Stimulated activated CD8-positive, alpha-beta memory T cell treated with anti-CD3 and anti-CD28 coated beads, Interleukin-7, amount 100 ng/mL, for 4 hours (primary cell): ENCODE data around the gene CEBPZ.
A peak's percentile ranks its signal among the peaks of the same experiment; 100 is the strongest.
"Not testable (repeated sequence)": the region's sequence is repeated elsewhere in the genome, so short reads cannot be mapped to it uniquely, and the experiment has no call there.

ENCODE experiments used
- DNase-seq, 2 donors: peaks; one replicate each; pipeline ENCODE4 v3.0.0-alpha.2; 2020; ENCODE audit warnings: low read depth in 2 of 2

CEBPZ gene, protein sequence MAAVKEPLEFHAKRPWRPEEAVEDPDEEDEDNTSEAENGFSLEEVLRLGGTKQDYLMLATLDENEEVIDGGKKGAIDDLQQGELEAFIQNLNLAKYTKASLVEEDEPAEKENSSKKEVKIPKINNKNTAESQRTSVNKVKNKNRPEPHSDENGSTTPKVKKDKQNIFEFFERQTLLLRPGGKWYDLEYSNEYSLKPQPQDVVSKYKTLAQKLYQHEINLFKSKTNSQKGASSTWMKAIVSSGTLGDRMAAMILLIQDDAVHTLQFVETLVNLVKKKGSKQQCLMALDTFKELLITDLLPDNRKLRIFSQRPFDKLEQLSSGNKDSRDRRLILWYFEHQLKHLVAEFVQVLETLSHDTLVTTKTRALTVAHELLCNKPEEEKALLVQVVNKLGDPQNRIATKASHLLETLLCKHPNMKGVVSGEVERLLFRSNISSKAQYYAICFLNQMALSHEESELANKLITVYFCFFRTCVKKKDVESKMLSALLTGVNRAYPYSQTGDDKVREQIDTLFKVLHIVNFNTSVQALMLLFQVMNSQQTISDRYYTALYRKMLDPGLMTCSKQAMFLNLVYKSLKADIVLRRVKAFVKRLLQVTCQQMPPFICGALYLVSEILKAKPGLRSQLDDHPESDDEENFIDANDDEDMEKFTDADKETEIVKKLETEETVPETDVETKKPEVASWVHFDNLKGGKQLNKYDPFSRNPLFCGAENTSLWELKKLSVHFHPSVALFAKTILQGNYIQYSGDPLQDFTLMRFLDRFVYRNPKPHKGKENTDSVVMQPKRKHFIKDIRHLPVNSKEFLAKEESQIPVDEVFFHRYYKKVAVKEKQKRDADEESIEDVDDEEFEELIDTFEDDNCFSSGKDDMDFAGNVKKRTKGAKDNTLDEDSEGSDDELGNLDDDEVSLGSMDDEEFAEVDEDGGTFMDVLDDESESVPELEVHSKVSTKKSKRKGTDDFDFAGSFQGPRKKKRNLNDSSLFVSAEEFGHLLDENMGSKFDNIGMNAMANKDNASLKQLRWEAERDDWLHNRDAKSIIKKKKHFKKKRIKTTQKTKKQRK

DNA sequence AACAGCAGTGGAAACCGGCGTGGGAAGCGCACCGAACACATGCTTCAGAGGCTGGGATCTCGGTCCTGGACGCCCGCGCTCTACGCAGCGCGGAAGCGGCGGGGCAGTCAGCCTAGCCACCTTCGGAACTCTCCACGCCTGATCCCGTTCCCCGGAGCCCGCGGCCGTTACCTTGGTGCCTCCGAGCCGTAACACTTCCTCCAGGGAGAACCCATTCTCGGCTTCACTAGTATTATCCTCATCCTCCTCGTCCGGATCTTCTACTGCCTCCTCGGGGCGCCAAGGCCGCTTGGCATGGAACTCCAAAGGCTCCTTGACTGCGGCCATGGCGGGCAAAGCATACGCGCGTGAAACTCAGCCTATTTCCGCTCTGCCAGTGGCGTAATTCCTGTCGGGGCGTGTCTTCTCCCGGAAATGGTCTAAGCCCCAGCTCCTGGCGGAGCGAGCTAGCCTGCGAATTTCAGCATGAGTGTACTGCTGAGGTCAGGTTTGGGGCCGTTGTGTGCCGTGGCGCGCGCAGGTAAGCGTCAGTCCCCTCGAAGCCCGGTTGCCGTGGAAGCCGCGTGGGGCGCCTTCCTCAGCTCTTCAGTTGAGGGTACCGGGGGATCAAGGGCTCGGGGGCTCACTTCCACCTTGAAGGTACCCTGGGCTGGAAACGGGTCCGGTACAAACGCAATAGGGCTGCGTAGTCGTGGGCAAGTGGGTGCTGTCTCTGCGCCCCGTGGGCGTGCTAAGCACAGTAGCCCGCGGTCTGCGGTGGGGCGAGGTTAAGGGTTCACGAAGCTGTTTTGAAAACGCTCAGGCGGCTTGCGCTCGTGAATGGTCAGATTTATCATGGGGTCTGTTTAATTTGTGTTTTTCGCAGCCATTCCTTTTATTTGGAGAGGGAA, at the start of gene CEBPZ, which contains the start of gene NDUFAF7:
TSS of gene CEBPZ (minus strand) at position 356 of the 890 bp plus-strand sequence. CDS start at position 327, 29 bp downstream.
TSS of gene NDUFAF7 (plus strand) at position 418 of the 890 bp plus-strand sequence. CDS start at position 466, 48 bp downstream.
- DNase-seq = peak; percentile 83

DNA sequence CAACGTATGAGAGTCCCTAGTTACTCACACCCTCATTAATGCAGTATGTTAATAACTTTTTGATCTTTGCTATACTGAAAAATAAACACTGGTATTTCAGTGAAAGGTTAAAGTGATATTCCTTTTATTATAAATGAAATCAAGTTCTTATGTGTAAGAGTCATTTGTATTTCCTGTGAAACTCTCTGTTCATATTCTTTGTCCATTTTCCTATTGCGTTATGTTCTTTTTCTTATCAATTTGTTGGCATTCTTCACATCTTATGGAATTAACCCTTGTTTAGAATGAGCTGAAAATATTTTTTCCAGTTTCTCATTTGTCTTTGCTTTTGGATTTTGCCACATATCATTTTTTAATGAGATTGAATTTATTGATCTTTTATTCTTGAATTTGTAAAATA, 44.9 kb upstream of the CEBPZ start:
- DNase-seq = no peak

DNA sequence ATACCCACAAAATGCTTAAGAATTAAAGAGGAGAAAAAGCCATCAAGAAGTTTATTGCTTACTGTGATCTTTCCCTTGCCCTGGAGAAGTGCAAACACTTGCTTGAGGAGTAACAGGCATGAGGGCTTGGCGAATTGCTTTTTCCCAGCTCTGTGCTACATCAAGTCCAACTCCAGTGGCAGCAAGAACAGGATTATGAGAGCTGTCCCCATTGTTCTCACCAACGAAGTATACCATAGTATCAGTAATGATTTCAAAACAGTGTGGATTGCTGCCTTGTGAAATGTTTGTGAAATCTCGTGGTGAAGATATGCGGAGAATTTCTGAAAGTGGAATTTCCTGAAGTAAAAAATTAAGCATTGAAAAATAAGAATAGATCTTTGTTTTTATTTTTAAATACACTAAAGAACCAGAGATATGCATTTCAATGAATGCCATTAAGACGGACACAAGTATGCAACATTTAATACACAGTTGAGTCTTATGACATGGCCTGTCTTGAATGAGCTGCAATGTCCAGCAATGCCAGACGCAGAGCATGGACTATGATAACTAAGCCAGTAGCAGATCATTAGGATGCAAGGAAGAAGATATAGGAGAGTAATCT, 43.1 kb upstream of the CEBPZ start:
- DNase-seq = no peak

DNA sequence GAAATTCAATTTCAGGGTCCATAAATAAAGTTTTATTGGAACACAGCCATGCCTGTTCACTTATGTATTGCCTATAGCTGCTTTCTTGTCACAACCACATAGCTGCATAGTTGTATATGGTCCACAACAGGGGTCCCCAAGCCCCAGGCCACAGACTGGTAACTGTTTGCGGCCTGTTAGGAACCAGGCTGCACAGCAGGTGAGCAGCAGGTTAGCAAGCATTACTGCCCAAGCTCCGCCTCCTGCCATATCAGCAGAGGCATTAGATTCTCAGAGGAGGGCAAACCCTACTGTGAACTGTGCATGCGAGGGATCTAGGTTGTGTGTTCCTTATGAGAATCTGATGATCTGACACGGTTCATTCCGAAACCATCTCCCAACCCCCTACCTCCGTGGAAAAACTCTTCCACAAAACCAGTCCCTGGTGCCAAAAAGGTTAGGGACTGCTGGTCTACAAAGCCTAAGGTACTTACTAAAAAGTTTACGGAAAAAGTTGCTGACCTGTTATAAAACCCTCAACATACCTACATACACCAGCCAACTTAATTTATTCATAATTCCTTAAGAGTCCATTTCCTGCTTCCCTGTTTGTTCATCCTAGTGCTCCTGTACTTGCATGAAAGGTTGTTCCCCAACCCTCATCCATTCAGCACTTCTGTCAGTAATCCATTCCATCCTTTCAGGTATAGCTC, 40.1 kb upstream of the CEBPZ start:
- no peak for DNase-seq

DNA sequence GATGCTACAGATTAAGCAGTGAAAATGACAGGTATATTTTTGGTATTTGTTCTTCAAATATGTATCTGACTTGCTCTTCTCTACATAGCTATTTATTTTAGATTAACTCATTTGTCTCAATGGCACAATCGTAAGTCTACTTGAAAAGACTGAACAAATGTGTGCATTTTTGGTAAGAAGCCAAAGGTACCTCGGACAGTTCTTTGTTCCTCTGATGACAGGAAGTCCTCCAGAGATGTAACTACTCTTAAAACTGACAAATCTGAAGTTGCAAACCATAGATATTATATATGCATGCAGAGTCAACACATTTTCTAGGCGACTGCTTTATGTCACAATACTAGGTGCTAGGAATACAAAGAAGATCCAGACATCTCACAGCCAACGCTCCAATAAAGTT, 36.7 kb upstream of the CEBPZ start:
- no peak for DNase-seq

DNA sequence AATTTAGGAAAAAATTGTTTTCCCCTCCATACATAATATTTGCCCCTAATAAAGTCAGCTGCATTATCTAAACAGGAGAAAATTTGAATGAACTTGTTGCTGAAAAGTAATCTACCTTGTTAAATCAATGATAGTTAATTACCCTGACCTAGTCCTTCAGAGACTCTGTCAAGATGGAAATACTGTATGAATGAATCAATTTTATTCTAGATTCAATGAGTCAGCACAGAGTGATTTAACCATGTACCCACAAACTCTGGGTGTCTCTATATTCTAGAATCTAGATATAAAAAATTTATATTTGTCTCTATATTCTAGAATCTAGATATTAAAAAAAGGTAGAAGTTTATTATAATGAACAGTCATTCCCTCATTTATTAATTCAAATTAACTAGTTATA, 36.3 kb upstream of the CEBPZ start:
- DNase-seq = no peak

DNA sequence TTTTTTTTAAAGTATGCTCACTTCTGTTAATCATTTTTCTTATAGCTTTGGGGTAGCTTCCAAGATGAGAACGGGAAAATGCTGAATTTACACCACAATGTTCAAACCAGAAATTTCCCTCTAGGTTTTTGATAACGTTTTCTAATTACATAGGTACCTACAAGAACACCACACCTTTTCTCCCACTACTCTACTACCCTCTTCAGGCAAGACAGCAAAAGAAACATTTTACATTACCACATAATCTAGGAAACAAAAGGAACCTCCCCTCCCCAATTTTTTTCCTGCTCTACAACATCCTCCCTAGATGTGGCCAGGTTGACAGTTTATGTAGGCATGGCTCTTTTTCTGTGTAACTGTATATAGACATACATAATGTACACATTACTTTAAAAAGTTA, 32.4 kb upstream of the CEBPZ start:
- DNase-seq = no peak

DNA sequence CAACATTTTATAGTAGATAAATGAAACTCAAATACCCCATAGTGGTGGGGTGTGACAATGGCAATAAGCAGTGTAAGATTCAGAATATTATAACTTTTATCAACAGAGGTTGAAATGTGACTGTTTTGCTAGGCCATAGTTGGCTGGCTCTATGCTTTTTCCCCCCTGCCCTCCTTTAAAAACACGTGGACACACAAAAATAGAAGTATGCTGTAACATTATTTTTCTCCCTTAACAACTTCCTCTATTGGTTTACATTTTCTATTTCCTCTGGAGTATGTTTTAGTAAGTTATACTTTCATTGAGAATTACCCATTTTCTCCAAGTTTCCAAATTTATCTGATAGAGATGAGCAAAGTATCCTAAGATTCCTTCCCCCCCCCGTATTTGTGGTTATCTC, 31.1 kb upstream of the CEBPZ start:
- DNase-seq = no peak

DNA sequence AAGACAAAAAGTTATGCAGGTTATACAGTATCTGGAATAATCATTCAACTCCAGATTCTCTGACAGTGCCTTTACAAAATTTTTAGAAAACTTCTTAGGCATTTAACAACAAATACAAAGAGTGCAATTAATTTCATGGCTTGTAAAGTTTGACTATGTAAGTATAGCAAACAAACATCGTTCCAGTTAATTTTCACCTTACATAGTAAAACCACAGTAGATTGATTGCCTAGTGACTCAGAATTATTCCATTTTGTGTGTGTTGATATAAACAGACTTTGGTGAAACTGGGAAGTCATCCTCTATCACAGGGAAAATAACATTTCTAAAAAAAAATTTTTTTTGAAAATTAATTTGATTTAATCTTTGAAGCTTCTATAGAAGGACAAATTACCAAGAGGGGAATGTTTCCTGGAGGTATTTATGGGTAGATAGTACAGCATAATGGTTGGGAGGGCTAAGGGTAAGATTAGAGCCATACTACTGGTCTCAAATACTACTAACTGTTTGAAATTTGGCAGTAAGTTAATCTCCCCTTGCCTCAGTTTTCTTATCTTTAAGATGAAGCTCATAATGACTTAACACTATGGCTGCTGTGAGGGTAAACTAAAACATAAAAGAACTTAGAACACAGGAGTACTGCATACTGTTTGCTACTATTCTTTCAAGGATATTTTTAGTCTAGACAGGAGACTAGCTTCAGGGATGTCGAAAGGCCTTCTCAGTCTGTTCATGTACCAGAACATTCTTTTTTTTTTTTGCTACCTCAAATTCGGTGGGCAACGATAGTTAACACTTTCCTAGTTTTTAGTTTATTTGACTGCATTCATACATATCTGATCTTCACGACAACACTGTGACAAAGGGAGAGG, 19.7 kb upstream of the CEBPZ start:
- DNase-seq = no peak

DNA sequence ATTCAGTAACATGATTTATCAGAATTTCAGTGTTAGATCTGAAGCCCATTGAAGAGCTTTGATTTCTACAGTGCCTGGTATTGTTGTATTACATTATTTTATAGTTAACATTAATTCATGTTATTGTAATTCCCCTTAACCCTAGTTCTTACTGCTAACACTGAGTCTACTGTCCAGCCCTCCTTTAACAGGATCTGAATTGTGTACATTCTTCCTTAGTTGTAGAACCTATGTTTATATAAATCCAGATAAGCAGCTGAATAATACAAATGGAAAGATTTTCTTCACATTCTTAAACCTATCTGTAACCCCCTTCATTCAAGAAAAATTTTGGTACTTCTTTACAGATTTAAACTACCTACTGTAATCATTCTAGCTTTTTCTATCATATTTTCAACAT, 14.8 kb upstream of the CEBPZ start:
- no peak for DNase-seq

DNA sequence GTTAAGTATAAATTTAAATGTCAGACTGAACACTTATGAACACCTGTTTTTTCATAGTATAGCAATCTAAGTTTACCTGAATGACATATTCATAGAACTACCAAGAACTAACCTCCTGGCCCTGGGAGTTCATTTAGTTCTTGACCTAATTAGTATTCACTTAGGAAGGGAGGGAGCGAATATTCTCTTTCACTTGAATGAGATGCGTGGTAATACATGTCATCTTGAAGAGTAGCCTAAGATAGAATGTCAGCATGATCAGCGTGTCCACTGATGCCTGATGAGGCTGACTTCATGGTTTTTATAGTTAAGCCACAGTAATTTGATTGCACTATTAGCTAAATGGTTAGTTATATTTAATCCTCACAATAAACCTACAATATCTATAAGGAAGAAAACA, 13.4 kb upstream of the CEBPZ start:
- DNase-seq = no peak

DNA sequence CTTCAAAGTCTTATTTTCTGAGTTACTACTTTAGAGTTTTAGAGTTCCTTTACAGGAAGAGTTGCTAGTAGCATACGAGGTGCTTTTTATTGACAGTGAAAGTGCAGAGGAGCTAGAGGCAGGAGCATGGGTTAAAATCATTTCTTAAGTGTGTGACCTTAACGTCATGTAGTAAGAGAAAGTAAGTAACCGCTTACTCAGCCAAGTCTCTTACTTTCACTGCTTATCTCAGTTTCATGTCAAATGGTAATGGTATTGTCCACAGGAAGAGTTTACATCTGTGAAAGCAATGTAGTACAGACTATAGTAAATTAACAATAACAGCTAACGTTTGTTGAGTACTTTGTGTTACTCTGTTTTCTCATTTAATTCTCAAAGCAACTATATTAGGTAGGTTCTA, 12.6 kb upstream of the CEBPZ start:
- no peak for DNase-seq

DNA sequence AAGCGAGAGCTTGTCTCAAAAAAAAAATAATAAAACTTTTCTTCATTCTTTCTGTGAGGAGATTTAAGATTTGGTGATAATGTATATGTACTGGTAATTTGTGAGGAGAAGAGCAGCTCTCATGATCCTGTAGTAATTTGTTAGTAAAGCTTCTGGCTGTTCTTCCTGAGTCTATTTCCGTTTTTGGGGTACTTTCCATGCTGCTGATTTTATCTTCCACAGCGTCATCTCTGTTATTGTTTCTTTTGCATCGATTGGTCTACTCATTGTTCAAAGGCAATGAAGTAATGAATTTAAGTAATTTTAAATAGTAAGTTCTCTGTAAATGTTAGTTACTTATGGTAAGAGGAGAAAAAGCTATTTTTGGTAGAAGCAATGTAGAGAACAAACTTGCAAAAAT, 12.0 kb upstream of the CEBPZ start:
- no peak for DNase-seq

DNA sequence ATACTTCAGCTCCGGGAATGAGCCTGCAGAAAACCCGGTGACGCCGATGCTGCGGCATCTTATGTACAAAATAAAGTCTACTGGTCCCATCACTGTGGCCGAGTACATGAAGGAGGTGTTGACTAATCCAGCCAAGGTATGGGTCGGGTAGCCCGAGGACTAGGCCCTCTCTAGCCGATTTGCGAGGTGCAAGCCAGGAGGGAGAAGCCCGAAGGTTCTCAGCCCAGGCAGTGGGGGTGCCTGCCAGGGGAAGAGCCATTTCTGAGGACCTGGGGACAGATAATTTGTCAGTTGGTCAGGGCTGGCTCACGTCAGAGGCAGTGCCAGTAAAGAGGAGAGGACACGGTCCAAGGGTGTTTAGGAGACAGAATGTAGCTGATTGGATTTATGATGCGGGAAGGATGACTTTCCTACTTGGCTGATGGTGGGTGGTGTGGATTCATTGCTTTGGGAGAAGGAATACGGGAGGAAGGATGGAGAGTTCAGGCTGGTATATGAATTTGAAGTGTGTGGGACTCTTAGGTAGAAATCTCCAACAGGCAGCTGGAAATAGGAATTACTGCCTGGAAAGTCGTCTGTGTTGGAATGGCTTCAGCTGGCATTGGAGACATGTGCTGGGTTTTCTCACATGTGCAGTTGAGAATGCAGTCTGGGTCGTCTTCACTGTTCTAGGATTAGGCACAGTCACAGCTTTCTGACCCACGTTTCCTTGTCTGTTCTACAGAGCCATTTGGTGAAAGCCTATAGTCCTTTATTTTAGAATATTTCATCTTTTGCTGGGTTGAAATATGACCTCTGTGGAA, 936 bp upstream of the CEBPZ start:
- no peak for DNase-seq

DNA sequence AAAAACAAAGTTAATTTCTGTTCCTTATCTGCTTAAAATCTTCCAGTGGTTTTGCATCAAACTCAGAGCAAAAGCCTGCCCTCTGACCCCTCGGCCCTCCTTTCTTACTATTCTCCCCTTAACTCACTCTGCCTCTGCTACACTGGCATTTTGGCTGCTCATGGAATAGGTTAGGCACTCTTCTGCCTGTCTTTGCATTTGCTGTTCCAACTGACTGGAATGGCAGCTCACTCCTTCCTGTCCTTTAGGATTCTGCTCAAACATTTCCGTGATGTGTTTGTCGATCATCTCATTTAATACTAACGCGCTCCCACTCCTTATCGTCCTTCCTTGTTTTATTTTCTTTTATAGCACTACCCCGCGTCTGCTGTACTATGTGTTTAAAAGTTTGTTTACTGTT, 815 bp downstream of the CEBPZ start:
- DNase-seq = no peak

DNA sequence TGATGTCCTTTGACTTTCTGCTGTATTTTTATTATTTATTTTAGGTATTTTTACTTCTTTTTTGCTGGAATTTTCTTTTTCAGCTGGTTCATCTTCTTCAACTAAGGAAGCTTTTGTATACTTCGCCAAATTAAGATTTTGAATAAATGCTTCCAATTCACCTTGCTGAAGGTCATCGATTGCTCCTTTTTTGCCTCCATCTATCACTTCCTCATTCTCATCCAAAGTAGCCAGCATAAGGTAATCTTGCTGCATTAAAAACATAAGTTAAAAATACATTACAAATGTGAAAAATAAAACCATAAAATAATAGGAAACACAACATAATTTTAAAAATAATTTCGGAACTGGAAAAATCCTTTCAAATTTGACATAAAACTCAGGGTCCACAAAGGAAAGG, 2.6 kb downstream of the CEBPZ start:
- no peak for DNase-seq

DNA sequence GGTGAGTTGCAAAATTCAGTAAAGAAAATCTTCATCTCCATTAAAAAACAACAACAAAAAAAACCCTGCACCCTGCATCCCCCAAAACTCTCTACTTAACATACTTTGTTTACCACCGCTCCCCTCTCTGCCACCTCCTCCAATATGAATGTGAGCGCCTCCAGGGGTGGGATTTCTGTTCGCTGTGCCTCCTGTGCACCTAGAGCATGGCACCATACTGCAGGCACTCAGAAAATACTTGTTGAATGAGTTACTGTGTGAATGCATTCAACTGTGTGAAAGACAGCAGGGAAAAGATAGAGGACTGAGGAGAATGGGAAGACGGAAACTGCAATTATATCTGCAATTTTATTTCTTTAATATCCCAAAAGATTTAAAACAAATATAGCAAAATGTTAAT, 4.5 kb downstream of the CEBPZ start:
- no peak for DNase-seq

DNA sequence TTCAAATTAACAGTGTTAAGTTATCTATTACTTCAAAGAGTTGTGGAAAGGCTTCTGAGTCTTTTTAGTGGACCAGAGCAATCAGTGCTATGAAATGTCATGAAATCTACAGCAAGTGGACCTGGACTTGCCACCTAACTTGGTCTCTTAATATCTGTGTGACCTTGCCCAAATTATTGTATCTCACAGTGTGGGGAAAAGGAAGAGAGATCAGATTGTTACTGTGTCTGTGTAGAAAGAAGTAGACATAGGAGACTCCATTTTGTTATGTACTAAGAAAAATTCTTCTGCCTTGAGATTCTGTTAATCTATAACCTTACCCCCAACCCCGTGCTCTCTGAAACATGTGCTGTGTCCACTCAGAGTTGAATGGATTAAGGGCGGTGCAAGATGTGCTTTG, 6.3 kb downstream of the CEBPZ start:
- DNase-seq = not testable (repeated sequence)

DNA sequence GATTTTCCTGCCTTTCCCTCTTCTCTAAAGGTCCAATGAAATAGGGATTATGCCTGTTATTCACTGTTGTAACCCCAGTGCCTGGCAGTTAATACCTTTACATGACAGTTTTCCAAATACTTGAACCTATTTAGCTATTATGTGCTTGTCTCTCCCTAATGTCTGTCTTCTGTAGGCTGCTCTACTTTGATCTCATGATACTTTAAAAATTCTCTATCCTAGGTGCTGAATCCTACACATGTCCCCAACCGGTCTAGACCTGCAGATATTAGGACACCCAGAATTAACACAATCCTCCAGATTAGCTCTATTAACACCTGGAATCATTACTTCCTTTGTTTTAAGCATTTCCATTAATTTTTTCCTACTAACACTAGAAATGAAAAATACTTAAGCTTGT, 7.3 kb downstream of the CEBPZ start:
- DNase-seq = no peak
